Measurements from ENCODE around the gene NHLH1.

NHLH1 gene

DNA sequence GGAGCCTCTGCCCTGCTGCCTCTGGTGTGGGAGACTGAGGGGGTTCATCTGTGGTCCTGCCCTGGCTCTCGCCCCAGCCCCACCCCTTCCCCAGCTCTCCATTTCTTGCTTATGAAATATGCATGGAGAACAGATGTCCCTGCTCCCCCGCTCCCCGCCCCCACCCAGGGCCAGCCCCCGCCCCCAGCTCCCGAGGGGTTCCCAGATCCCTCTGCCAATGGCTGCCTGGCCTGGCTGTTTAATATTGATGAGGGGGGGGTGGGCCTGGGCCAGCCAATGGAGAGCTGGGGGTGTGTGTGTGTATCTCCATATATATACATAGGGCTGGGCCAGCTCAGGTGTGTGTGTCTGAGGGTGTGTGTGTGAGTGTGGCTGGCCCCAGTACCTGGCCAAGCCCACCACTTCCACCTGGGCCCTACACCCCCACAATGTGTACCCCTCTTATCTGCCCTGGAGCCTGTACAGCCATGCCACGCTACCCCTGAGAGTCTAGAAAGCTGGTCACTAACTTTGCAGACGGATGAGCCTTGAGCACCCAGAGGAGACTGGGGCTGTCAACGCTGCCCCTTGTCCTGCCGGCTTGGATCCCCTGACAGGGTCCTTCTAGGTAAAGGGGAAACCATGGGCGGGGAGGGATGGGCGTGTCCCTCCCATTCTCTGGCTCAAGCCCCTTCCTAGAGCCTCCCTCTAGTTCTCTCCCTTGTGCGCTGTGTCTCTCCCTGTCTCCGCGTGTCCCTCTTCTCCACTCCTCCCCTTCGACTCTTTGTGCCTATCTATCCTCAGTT lies at the start of gene NHLH1:
NHLH1 (plus strand) TSS at position 341 of the 785 bp plus-strand sequence. CDS start 3,661 bp downstream, outside the sequence.
- DNase-seq, result no peak

DNA sequence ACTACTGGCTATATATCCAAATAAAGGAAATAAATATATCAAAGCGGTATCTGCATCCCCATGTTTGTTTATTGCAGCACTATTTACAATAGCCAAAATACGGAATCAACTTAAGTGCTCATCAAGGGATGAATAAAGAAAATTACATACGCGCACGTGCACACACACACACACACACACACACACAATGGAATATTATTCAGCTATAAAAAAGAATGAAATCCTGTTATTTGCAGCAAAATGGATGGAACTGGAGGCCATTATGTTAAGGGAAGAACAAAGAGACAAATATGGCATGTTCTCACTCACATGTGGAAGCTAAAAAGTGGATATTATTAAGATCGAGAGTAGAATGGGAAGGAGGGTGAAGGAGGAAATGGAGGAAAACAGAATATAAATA lies 44.0 kb upstream of the NHLH1 start:
- DNase-seq, result no peak

DNA sequence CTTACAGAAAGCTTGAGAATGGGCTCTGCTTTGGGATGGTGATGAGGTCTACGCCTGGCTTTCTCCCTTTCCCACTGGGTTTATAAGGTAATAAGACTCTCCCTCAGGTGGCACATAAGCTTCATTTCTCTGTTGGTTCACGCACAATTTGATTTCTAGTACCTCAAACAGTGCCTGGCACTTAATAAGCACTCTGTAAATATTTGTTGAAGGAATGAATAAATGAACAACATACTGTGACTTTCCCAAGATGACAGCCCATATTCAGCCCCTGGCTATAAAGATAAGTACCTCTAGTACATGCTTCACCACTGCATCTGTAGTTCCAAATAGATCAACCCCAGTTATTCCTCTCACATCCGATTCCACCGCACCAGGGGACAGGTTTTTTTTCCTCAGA lies 41.6 kb upstream of the NHLH1 start:
- no peak for DNase-seq

DNA sequence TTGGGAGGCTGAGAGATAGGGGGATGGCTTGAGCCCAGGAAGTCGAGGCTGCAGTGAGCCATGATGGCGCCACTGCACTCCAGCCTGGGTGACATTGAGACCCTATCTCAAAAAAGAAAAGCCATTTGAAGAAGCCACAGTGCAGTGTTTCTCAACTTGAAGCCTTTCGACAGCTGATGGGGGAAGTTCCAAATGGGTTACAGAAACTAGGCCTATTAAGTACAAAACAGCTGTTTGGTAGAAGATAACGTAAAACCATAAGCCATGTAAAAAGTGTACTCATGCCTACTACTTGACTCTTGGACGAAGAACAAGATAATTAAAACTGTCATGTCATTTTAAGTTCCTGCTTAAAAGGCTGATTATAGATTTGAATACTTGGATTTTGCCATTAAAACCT lies 40.5 kb upstream of the NHLH1 start:
- DNase-seq, result no peak

DNA sequence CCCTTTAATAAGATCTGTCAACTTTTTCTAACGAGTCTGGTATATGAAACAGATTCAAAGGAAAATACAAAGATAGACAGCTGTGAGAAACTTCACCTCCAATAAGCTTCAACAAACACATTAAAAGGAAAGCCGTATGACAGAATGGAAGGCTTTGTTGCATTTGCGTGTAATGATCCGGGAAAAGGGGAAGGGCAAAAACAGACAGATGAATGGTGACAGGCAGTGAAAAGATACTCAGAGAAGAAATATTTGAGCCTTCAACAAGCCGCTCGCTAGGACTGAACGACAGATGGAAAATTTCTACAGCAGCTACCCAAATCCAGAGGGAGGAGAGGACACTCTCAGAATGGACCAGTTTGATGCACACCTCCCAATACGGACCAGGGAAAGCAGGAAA lies 38.7 kb upstream of the NHLH1 start:
- no peak for DNase-seq

DNA sequence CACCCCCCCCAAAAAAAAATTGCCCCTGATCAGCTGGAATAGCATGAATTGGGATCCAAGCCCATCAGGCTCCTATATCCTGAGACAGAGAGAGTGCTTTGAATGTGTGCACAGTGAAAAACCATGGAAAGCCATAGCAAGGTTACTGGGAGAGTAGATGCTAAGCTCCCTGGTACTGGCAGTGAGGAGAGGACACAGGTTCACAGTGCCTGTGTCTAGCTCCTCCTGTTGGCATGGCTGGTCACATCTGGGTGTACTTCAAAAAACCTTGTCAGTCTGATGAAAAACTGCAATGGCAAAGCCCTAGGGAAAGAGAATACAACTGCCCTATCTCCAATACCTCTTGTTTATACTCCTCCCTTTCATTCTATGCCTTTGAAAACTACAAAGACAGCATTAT lies 36.8 kb upstream of the NHLH1 start:
- DNase-seq, result no peak

GRCh38 chr1:160332516-160332915 lies 34.4 kb upstream of the NHLH1 start:
- no peak for DNase-seq

DNA sequence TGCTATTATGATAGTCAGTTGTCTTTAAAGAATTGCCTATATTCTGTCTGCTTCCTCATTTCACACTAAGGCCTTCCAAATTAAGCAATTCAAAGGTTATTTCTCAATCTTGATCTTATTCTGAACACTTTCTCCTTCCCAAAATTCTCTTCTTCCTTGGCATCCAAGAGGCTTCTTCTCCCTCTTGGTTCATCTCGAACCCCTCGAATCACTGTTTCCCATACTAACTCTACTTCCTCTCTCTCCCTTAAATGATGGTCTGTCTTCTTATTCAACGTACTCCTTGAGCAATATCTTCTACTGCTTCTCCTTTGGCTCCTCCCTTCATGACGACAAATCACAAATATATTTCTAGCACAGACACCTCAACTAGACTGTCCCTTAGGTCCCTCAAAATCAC lies 28.3 kb upstream of the NHLH1 start:
- no peak for DNase-seq

DNA sequence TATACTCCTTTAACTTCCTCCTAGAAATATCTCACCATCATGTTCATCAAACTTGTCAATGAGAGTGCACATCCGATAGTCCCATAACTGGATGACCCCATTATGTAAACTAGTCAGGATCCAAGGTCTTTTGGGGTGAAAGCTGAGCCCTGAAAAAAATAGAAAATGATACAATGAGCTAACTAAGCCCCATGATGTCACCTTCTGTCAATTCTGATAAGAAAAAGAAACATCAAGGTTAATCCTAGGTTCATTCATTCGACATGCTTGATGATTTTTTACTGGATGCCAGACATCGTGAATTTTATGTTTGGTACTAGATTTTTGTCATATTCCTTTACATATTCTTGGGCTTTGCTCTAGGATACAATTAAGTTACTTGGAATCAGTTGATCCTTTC lies 26.7 kb upstream of the NHLH1 start:
- DNase-seq, result no peak

- no peak for DNase-seq
These were observed 26.0 kb upstream of the NHLH1 start for GRCh38 chr1:160340866-160341265.

DNA sequence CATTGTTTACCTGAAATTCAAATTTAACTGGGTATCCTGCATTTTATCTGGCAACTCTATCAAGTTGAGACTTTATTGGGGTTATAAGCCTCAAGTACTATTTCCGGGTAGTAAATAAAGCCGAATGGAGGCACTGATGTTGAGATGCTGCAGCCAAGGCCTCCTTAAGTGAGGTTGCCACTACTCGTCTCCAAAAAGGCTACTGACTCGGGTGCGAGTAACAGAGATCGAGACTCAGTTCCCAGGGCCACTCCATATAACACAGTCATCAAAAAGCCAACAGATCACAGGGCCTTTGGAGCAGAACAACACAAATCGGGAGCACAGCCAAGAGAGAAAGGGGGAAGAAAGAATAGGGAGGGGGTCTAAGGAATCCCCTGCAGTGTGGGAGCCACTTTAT lies 24.3 kb upstream of the NHLH1 start:
- peak; percentile 57 for DNase-seq

GRCh38 chr1:160342953-160343869 lies 23.7 kb upstream of the NHLH1 start, which contains the start of the genes COPA and NCSTN:
Gene COPA, minus strand, starts transcription at chr1:160343250. Its CDS starts 80 bp downstream, at chr1:160343170.
Gene NCSTN, plus strand, starts transcription at chr1:160343383. Its CDS starts 14 bp downstream, at chr1:160343397.
- DNase-seq, result peak; percentile 88

DNA sequence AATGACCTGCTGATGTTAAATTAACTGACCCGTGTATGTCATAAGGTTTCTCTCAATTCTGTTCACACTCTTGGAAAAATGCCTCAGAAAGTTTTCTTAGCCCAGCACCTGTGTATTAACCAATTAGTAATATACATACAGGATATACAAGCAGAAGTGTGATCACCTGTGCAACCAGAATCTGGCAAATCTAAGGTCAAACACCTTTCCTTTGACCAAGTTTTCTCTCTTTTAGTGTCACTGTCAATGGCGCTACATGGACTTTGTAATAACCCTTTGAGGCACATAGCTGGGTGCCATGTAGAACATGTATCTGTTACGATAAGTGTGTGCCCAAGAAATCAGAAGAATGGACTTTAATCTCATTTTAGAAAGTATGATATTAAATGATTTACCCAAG lies 22.6 kb upstream of the NHLH1 start:
- no peak for DNase-seq

GRCh38 chr1:160344936-160345335 lies 21.9 kb upstream of the NHLH1 start:
- no peak for DNase-seq

GRCh38 chr1:160346463-160346862 lies 20.4 kb upstream of the NHLH1 start:
- DNase-seq, result no peak

GRCh38 chr1:160346958-160347357 lies 19.9 kb upstream of the NHLH1 start:
- DNase-seq, result no peak

DNA sequence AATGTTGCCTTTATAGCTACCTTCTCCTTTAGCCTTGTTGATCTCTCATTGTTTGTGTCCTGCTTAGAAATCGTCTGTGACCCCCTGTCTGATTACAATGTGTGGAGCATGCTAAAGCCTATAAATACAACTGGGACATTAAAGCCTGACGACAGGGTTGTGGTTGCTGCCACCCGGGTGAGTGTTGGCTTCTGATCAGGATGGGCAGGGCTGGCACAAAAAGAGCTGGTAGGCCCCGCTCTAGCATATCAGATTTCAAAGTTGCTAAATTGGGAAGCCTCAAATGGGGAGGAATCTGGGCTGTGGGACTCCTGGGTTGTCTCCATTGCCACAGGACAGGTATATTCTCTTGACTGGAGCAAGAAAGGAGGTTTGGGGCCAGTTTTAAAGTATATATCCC lies 15.2 kb upstream of the NHLH1 start:
- no peak for DNase-seq

GRCh38 chr1:160352555-160352954 lies 14.3 kb upstream of the NHLH1 start:
- no peak for DNase-seq

DNA sequence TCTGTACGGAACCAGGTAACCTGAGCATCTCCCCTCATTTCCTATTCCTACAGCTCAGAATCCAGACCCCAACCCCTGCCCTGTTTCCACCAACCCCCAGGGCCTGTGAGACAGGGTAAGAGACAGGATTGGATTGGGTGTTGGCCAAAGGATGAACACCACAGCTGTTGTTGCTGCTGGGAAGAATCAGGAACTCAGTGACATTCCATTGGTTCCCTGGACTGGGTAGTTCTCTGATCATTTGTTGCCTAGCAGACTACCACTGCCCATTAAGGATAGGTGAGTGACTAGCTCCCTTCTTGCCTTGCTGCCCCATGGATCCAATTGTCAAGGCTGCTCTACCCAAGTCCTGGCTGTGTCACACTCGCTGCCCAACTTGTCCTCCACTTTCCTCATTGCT lies 13.6 kb upstream of the NHLH1 start:
- no peak for DNase-seq

GRCh38 chr1:160354388-160354985 lies 12.4 kb upstream of the NHLH1 start:
- no peak for DNase-seq

GRCh38 chr1:160357286-160358002 lies 9.4 kb upstream of the NHLH1 start:
- no peak for DNase-seq

DNA sequence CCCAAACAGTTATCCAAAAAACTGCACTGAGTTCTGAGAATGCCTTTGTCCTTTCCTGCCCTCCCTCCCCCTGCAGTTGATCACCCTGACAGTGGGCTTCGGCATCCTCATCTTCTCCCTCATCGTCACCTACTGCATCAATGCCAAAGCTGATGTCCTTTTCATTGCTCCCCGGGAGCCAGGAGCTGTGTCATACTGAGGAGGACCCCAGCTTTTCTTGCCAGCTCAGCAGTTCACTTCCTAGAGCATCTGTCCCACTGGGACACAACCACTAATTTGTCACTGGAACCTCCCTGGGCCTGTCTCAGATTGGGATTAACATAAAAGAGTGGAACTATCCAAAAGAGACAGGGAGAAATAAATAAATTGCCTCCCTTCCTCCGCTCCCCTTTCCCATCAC lies 8.8 kb upstream of the NHLH1 start:
- no peak for DNase-seq
